PC-3 (cell line): ENCODE data around the gene TP53BP1. TPM values are rescaled to one million over a fixed set of nuclear protein-coding genes. Genes with fewer than 3 reads are reported as not detected.
A peak's percentile ranks its signal among the peaks of the same experiment; 100 is the strongest.

Experiments
- ATAC-seq: fragments of 200-7000 bp; cut with Tn5 transposase; 2 replicates; pipeline ENCODE4 v1.9.1; 2020; ENCODE audit warnings: mild to moderate bottlenecking, moderate library complexity
- BruUV-seq: library from RNA; stranded (reverse); fragments of 400-500 nt; replicated peaks from 2 replicates; lab custom pipeline; 2021; lab: Mats Ljungman, UMichigan
- CTCF ChIA-PET: fragments of 300-600 bp; sonication (Branson Sonifier 250); formaldehyde crosslinking; loops from one replicate; lab custom pipeline; 2022; ENCODE audit warnings: antibody characterized with exemption; lab: Charles Lee
- POLR2A ChIA-PET: fragments of 300-600 bp; sonication (Branson Sonifier 250); formaldehyde crosslinking; loops from one replicate; lab custom pipeline; 2022; ENCODE audit warnings: antibody characterized with exemption; ENCODE audit not compliant: unreplicated experiment; lab: Charles Lee
- DNase-seq: peaks from one replicate; pipeline ENCODE4 v3.0.0-alpha.2; 2015
- H2AFZ ChIP-seq: fragments of 300-600 bp; sonication (generic); 2 replicates; pipeline ENCODE4 v1.6.0; 2016; ENCODE audit warnings: antibody characterized with exemption, low read length
- H3F3A ChIP-seq: fragments of 300-600 bp; sonication (generic); one replicate; pipeline ENCODE4 v1.6.0; 2017; ENCODE audit warnings: antibody characterized with exemption, low read length, control low read depth, mild to moderate bottlenecking; ENCODE audit not compliant: unreplicated experiment
- H3K27ac ChIP-seq: fragments of 300-600 bp; sonication (generic); 2 replicates; pipeline ENCODE4 v1.5.1; 2016; ENCODE audit warnings: mild to moderate bottlenecking, low read length
- H3K27me3 ChIP-seq: fragments of 300-600 bp; sonication (generic); 2 replicates; pipeline ENCODE4 v1.6.1; 2016; ENCODE audit warnings: low read length, mixed read lengths
- H3K36me3 ChIP-seq: fragments of 300-600 bp; sonication (generic); 2 replicates; pipeline ENCODE4 v1.6.1; 2016; ENCODE audit warnings: low read depth, mixed run types, low read length, mixed read lengths
- H3K4me1 ChIP-seq: fragments of 300-600 bp; sonication (generic); 2 replicates; pipeline ENCODE4 v1.5.1; 2016; ENCODE audit warnings: low read length; ENCODE audit not compliant: insufficient read depth
- H3K4me2 ChIP-seq: fragments of 300-600 bp; sonication (generic); 2 replicates; pipeline ENCODE4 v1.6.0; 2016; ENCODE audit warnings: low read length
- H3K4me3 ChIP-seq: fragments of 300-600 bp; sonication (generic); 2 replicates; pipeline ENCODE4 v1.5.1; 2016; ENCODE audit warnings: mild to moderate bottlenecking, low read length, mixed read lengths
- H3K79me2 ChIP-seq: fragments of 300-600 bp; sonication (generic); 2 replicates; pipeline ENCODE4 v1.6.1; 2017; ENCODE audit warnings: low read length, mixed read lengths
- H3K9ac ChIP-seq: fragments of 300-600 bp; sonication (generic); 2 replicates; pipeline ENCODE4 v1.6.0; 2016; ENCODE audit warnings: mild to moderate bottlenecking, low read length
- H3K9me2 ChIP-seq: fragments of 300-600 bp; sonication (generic); replicated peaks from 2 replicates; pipeline ENCODE4 v1.6.1; 2016; ENCODE audit warnings: mixed run types, low read length, mixed read lengths
- H3K9me3 ChIP-seq: fragments of 300-600 bp; sonication (generic); 2 replicates; pipeline ENCODE4 v1.6.1; 2016; ENCODE audit warnings: low read length, mixed read lengths
- H4K20me1 ChIP-seq: fragments of 300-600 bp; sonication (generic); 2 replicates; pipeline ENCODE4 v1.6.1; 2016; ENCODE audit warnings: low read length, mixed read lengths
- CTCF ChIP-seq: fragments of 300-600 bp; sonication (generic); conservative IDR thresholded peaks from 2 replicates; pipeline ENCODE4 v1.5.1; 2017; ENCODE audit warnings: antibody characterized with exemption, low read depth, mild to moderate bottlenecking, low read length
- EZH2 ChIP-seq: fragments of 300-600 bp; sonication (generic); IDR thresholded peaks from one replicate; pipeline ENCODE4 v1.6.1; 2017; ENCODE audit warnings: antibody characterized with exemption, mild to moderate bottlenecking, low read length; ENCODE audit not compliant: unreplicated experiment
- EZH2phosphoT487 ChIP-seq: fragments of 300-600 bp; sonication (generic); IDR thresholded peaks from 2 replicates; pipeline ENCODE4 v1.6.1; 2018; ENCODE audit warnings: mild to moderate bottlenecking, antibody characterized with exemption, low read length, borderline replicate concordance
- intact Hi-C: fragments of 100-400 bp; cut with micrococcal nuclease; formaldehyde crosslinking; loops from 2 replicates; pipeline ENCODE4 v1.9.0; 2023
- total RNA-seq: library from RNA; depleted of rRNA; stranded (reverse); fragments of >200 nt; gene quantifications from 2 replicates; pipeline ENCODE4 v1.2.3, GENCODE V29; 2014

The TP53BP1 gene
- total RNA-seq, 1 experiment from 2014 or later, result 55.7 TPM

DNA sequence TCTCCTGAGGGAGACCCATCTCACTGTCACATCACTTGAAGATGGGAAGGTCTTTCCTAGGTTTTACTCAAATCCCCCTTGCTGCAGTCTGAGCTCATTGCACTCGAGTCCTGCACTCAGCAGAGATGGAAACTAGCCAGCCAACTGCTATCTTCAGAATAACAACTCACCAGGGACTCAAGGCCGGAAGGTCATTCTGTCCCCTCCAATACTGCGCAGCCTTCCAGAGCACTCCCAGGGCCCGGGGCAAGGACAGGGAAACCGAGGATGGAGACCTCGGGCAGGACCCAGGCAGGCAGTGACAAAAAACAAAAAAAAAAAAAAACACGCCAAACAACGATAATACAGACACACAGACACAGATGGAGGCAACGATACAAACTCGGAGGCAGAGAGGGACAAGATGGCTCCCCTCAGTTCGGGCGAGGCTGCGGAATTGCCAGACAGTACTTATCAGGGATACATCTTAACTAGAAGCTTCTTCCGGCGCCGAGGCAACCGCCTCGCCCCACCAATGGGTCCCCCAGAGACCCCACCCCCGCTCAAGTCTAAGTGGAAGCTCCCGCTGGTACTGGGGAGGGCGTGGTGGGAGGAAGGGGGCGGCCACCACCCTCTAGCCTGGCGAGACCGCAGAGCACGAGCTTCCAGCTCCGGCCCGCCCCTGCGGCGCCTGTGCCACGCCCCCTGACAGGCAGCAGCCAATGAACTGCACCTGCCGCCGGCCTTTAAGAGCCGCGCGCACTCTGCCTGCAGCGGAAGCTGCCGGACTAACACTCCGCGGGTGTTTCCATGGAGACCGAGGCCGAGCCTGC, 17.4 kb upstream of the TP53BP1 start:
- H3K4me2 ChIP-seq, result peak overlapping the region; percentile 96
- peak overlapping the region; percentile 99 for H2AFZ ChIP-seq
- TSS peak; percentile 96 for BruUV-seq
- H3K36me3 ChIP-seq, result no peaks in the 10 kb centered on the region
- H3K79me2 ChIP-seq, result no peaks in the 10 kb centered on the region
- no peaks in the 10 kb centered on the region for H3K27me3 ChIP-seq
- ChIA-PET CTCF (interaction anchor here (0.9 to 2.5 kb wide), 3 partner anchors 17 to 69 kb away, joined by 3 to 28 read pairs (median 6); no protein-coding TSS in a partner anchor), POLR2A (interaction anchor here (0.5 to 0.7 kb wide), 3 partner anchors 36 to 266 kb away, joined by 3 to 10 read pairs (median 3); partner anchors contain the start of gene ELL3)
- H4K20me1 ChIP-seq, result no peaks in the 10 kb centered on the region
- H3K4me1 ChIP-seq, result peaks cover 9% of the 10 kb centered on the region
- DNase-seq (peak; percentile 99), ATAC-seq (peak; percentile 94)
- H3F3A ChIP-seq, result no peaks in the 10 kb centered on the region
- intact Hi-C loops, result loop anchor here (1.0 to 2.0 kb wide), 2 partner anchors 28 to 70 kb away; no protein-coding TSS in a partner anchor
- H3K9ac ChIP-seq, result peak overlapping the region; percentile 71
- H3K4me3 ChIP-seq, result peak overlapping the region; percentile 77
- H3K9me3 ChIP-seq, result no peaks in the 10 kb centered on the region
- peak overlapping the region; percentile 30 for H3K27ac ChIP-seq
- TF ChIP-seq EZH2 (no peak), EZH2phosphoT487 (no peak), CTCF (no peak)
- no peaks in the 10 kb centered on the region for H3K9me2 ChIP-seq

- no peak overlapping the region for H3K27ac ChIP-seq
- no peaks in the 10 kb centered on the region for H4K20me1 ChIP-seq
- H3F3A ChIP-seq, result no peaks in the 10 kb centered on the region
- intact Hi-C loops, result loop anchor here (2.0 kb wide), 1 partner anchor 27 kb away; no protein-coding TSS in a partner anchor
- no peaks in the 10 kb centered on the region for H3K9me2 ChIP-seq
- peak overlapping the region; percentile 77; the same call in 1 of the 2 replicates for H3K4me3 ChIP-seq
- no peak for TF ChIP-seq EZH2
- no peak for TF ChIP-seq EZH2phosphoT487
- no peak for TF ChIP-seq CTCF
- H3K9ac ChIP-seq, result no peak overlapping the region
- ATAC-seq (no peak), DNase-seq (no peak)
- CTCF ChIA-PET, result interaction anchor here (0.9 to 2.5 kb wide), 2 partner anchors 16 to 68 kb away, joined by 6 to 28 read pairs; no protein-coding TSS in a partner anchor
- H3K79me2 ChIP-seq, result no peaks in the 10 kb centered on the region
- no peaks in the 10 kb centered on the region for H3K9me3 ChIP-seq
- no TSS peak for BruUV-seq
- peak overlapping the region; percentile 96 for H3K4me2 ChIP-seq
- POLR2A ChIA-PET, result interaction anchor here (0.6 kb wide), 1 partner anchor 95 kb away, joined by 3 read pairs; no protein-coding TSS in a partner anchor
- H3K4me1 ChIP-seq, result peaks cover 9% of the 10 kb centered on the region
- H3K27me3 ChIP-seq, result no peaks in the 10 kb centered on the region
- no peaks in the 10 kb centered on the region for H3K36me3 ChIP-seq
- peak overlapping the region; percentile 99 for H2AFZ ChIP-seq
These were observed 16.8 kb upstream of the TP53BP1 start for GRCh38 chr15:43509660-43510199.
